SW 1271 (cell line): ENCODE results near the gene MMP20.
A peak's percentile ranks its signal among the peaks of the same experiment; 100 is the strongest.

Source experiments
- DNase-seq, 2 experiments: peaks; one replicate each; lab custom pipeline; 2025; lab: John Stamatoyannopoulos, UW

MMP20 gene

GRCh38 chr11:102559839-102560238 lies 65.3 kb downstream of the MMP20 start:
- DNase-seq = no peak

- DNase-seq = no peak
These were observed 70.0 kb downstream of the MMP20 start for GRCh38 chr11:102555091-102555490.

GRCh38 chr11:102553835-102554282 lies 71.3 kb downstream of the MMP20 start:
- DNase-seq = no peak

GRCh38 chr11:102552447-102553194 lies 72.5 kb downstream of the MMP20 start:
- DNase-seq = no peak

- no peak for DNase-seq
These were observed 73.1 kb downstream of the MMP20 start for GRCh38 chr11:102552020-102552419.

GRCh38 chr11:102551169-102551781 lies 73.9 kb downstream of the MMP20 start:
- no peak for DNase-seq

- no peak for DNase-seq
These were observed 78.1 kb downstream of the MMP20 start for GRCh38 chr11:102546923-102547471.

GRCh38 chr11:102546427-102546826 lies 78.7 kb downstream of the MMP20 start:
- DNase-seq = no peak

GRCh38 chr11:102545701-102546100 lies 79.4 kb downstream of the MMP20 start:
- DNase-seq = no peak

- DNase-seq = no peak
These were observed 80.5 kb downstream of the MMP20 start for GRCh38 chr11:102544594-102544993.

- no peak for DNase-seq
These were observed 85.6 kb downstream of the MMP20 start for GRCh38 chr11:102539567-102539966.

GRCh38 chr11:102538932-102539331 lies 86.2 kb downstream of the MMP20 start:
- DNase-seq = no peak

GRCh38 chr11:102534261-102534872 lies 90.8 kb downstream of the MMP20 start:
- peak in 1 of 2 experiments; percentile 24 for DNase-seq

- DNase-seq = no peak
These were observed 94.6 kb downstream of the MMP20 start, which contains the start of gene MMP7 for GRCh38 chr11:102530558-102530957. Gene MMP7 (minus strand): TSS chr11:102530747. CDS start chr11:102530700, 47 bp downstream.

GRCh38 chr11:102528618-102529017 lies 96.5 kb downstream of the MMP20 start:
- no peak for DNase-seq

GRCh38 chr11:102527684-102528083 lies 97.4 kb downstream of the MMP20 start:
- DNase-seq = peak in 1 of 2 experiments; percentile 24

- DNase-seq = no peak
These were observed 98.1 kb downstream of the MMP20 start for GRCh38 chr11:102527041-102527440.
